ENCODE results near the gene LRMDA.

- TF ChIP-seq CTCF (IDR thresholded peaks at IDR 0.05) (no peak), POLR2A (IDR thresholded peaks at IDR 0.05) (no peak)
These were observed 744.2 kb downstream of the LRMDA start for GRCh38 chr10:76175533-76176165.
